Adipocyte (in vitro differentiated cells): ENCODE data around the gene SLC36A3.
"Not testable (repeated sequence)": the region's sequence is repeated elsewhere in the genome, so short reads cannot be mapped to it uniquely, and the experiment has no call there.

Source experiments
- DNase-seq: peaks from one replicate; pipeline ENCODE4 v3.0.0-alpha.2; 2015; ENCODE audit warnings: low read depth
- H3K27me3 ChIP-seq: replicated peaks from 2 replicates; pipeline ENCODE4 v1.7.0; 2013; ENCODE audit warnings: mild to moderate bottlenecking, low read length, moderate library complexity; ENCODE audit not compliant: control insufficient read depth, insufficient read depth
- H3K36me3 ChIP-seq: 2 replicates; pipeline ENCODE4 v1.7.0; 2013; ENCODE audit warnings: low read length, mild to moderate bottlenecking, moderate library complexity; ENCODE audit not compliant: control insufficient read depth, insufficient read depth, severe bottlenecking
- H3K4me1 ChIP-seq: 2 replicates; pipeline ENCODE4 v1.7.0; 2013; ENCODE audit warnings: mild to moderate bottlenecking, low read length, moderate library complexity; ENCODE audit not compliant: control insufficient read depth, insufficient read depth
- H3K4me3 ChIP-seq: 2 replicates; pipeline ENCODE4 v1.7.0; 2013; ENCODE audit warnings: mild to moderate bottlenecking, low read length, moderate library complexity
- H3K9ac ChIP-seq: 2 replicates; pipeline ENCODE4 v1.7.0; 2013; ENCODE audit warnings: mild to moderate bottlenecking, low read length, moderate library complexity
- H3K9me3 ChIP-seq: 2 replicates; pipeline ENCODE4 v1.7.0; 2013; ENCODE audit warnings: mild to moderate bottlenecking, low read length, moderate library complexity; ENCODE audit not compliant: control insufficient read depth

SLC36A3 gene

DNA sequence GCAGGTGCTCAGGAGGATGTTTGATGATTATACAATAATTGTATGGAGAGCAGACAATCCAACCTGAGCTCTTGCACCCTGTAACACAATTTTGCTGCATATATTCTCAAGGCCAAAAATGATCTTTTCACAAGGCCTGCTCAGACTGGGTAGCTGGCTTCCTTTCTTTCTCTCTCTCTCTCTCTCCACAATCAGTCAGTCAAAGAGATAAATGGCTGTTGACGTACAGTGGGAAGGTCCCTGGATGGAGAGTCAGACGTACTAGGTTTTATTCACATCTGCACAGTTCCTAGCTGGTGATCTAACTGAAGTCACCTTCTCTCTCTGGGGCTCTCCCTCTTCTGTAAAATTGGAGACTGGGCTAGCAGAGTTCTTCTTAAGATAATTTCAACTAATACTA is 24.0 kb upstream of the SLC36A3 start:
- peaks cover 4% of the 10 kb centered on the region for H3K4me1 ChIP-seq
- H3K27me3 ChIP-seq: peaks cover 10% of the 10 kb centered on the region
- no peak overlapping the region for H3K9ac ChIP-seq
- H3K36me3 ChIP-seq: no peaks in the 10 kb centered on the region
- H3K4me3 ChIP-seq: no peak overlapping the region
- H3K9me3 ChIP-seq: no peaks in the 10 kb centered on the region
- no peak for DNase-seq

DNA sequence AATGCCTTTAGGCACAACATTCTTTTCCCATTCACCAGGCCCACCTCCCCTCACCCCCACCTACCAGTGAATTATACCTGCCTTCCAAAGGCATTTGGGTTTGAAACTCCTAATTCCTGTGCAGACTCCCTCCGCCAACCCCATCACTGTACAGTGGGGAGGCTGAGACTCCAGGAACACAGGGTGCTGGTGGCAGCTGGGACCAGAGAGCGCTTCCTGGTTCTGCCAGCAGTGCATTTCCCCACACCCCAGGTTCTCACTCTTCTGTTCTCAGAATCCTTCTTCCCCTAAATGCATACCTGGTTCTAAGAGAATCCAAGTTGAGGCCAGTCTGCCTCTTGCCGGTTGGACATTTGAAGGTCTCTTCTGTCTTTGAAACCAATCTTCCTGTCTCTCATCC is 22.7 kb upstream of the SLC36A3 start:
- H3K9me3 ChIP-seq: no peaks in the 10 kb centered on the region
- H3K27me3 ChIP-seq: peaks cover 10% of the 10 kb centered on the region
- DNase-seq: no peak
- no peak overlapping the region for H3K4me3 ChIP-seq
- no peak overlapping the region for H3K9ac ChIP-seq
- no peaks in the 10 kb centered on the region for H3K36me3 ChIP-seq
- no peaks in the 10 kb centered on the region for H3K4me1 ChIP-seq

DNA sequence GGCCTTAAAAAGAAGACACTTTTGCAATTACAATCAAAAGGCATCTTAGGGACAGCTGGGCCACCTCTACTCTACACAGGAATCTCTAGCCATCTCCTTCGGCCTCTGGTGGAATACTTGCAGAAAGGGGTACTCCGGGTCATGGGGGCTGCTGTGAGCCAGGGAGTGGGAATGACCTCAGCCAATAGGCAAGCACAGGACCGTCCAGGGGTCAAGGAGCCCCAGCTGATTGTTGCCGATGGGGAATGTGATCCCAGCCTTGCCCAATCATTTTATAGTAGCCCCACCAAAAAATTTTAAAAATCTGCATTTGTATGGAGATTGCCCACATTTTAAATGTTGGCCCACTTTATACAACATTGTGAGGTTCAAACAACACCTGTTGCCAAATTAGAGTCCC is 16.9 kb upstream of the SLC36A3 start:
- H3K36me3 ChIP-seq: no peaks in the 10 kb centered on the region
- H3K9me3 ChIP-seq: no peaks in the 10 kb centered on the region
- DNase-seq: no peak
- no peak overlapping the region for H3K9ac ChIP-seq
- H3K4me3 ChIP-seq: no peak overlapping the region
- H3K27me3 ChIP-seq: peaks cover 7% of the 10 kb centered on the region
- H3K4me1 ChIP-seq: peaks cover 8% of the 10 kb centered on the region

DNA sequence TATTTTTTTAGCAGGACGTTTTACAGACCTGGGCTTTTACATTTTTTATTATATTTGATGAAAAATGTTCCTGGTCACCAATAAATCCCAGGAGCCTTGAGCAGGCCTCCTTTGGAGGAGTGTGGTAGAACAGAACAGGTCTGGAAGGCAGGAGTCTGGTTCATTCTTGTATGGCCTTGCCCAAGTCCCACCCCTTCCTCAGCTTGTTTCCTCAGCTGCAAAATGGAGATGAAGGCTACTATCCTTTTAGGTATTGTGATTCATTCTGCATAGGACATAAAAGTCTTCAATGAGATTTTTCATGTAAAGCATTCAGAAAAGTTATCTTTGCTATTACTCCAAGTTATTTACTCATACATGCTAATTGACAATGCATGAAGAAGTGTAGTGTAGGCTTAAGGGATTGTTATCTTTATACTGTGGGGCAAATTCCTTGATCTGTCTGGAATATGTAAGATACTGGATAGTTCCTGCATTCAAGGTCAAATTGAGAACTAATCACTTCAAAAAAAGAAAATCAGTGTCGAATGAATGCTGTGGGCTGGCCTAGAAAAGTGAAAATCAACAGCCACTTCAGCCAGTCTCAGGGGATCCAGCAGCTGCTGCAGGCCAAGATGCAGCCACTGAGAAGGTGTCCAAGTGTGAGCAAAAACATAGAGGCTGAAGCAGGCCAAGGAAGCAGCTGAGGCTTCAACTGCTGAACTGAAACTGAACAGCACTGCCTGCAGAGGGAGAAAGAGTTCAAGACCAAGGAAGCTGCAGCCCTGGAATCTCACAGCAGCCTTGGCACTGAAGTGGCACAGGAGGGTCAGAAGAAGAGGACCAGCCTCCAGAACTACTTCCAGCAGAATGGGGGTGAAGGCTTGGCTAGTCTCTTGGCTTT is 15.5 kb upstream of the SLC36A3 start:
- no peaks in the 10 kb centered on the region for H3K36me3 ChIP-seq
- H3K9ac ChIP-seq: no peak overlapping the region
- H3K27me3 ChIP-seq: peaks cover 5% of the 10 kb centered on the region
- H3K4me3 ChIP-seq: no peak overlapping the region
- no peaks in the 10 kb centered on the region for H3K9me3 ChIP-seq
- peaks cover 8% of the 10 kb centered on the region for H3K4me1 ChIP-seq
- peak; percentile 30 for DNase-seq

DNA sequence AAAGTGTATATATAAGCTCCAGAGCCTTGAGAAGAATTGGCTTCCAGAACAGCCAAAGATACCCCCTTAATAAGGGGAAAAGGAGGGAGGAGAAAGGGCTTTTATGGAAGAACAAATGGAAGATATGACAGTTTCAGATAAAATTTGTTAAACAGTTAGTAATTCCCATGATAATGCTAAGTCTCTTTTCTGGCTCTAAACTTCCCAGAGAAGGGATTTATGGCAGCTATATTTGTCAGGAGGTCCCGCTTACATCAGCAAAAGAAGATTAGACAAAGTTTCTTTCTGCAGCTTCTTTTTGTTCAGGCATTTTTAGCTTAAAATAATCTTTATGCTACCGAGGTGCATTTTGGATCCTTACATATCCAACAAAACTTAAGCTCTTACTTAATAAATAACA is 14.3 kb upstream of the SLC36A3 start:
- Histone ChIP-seq H3K9ac (no peak overlapping the region), H3K4me1 (peaks cover 14% of the 10 kb centered on the region), H3K9me3 (no peaks in the 10 kb centered on the region), H3K36me3 (no peaks in the 10 kb centered on the region), H3K4me3 (no peak overlapping the region), H3K27me3 (peaks cover 5% of the 10 kb centered on the region)
- no peak for DNase-seq

DNA sequence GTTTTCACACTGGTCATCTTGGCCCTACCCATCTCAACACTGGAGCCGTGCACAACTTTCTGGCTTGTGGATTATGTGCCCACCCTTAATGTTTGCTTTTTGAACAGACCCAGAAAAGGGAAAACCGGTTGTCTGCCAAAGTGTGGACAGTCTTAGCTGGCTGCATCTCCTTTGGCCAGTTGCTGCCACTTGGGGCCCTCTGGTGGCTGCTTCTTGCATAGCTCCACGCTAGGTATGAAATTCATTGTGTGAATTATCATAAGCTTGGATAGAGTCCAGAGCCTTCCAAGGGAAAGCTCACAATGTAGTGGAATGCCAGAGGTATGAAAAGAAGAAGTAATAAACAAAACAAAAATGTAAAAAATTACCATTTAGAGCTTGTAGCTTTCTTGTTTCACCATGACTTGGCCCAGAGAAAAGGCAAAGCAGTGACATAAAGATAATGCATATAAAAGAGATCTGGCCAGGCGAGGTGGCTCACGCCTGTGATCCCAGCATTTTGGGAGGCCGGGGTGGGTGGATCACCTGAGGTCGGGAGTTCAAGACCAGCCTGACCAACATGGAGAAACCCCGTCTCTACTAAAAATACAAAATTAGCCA is 12.5 kb upstream of the SLC36A3 start:
- DNase-seq: peak; percentile 89
- H3K4me3 ChIP-seq: no peak overlapping the region
- peaks cover 14% of the 10 kb centered on the region for H3K4me1 ChIP-seq
- no peak overlapping the region for H3K9ac ChIP-seq
- H3K27me3 ChIP-seq: peaks cover 5% of the 10 kb centered on the region
- no peaks in the 10 kb centered on the region for H3K9me3 ChIP-seq
- no peaks in the 10 kb centered on the region for H3K36me3 ChIP-seq

DNA sequence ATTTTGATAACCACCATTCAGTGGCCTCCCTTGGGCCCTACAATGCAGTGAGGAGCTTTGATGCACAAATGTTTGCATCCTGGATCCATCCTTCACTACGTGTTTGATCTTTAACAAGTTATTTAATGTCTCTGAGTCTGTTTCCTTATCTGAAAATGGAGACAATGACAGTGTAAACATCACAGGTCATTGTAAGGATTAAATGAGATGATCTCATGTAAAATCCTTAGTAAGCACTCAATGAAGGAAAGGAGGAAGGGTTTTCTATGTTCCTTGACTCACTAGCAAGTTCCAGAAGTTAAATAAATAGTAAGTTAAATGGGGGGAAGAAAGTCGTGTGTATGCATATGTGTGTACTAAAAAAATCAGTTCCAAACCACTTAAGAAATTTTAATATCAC is 9.8 kb upstream of the SLC36A3 start:
- Histone ChIP-seq H3K27me3 (peaks cover 5% of the 10 kb centered on the region), H3K36me3 (no peaks in the 10 kb centered on the region), H3K9me3 (no peaks in the 10 kb centered on the region), H3K4me3 (no peak overlapping the region), H3K9ac (no peak overlapping the region), H3K4me1 (peaks cover 10% of the 10 kb centered on the region)
- no peak for DNase-seq

DNA sequence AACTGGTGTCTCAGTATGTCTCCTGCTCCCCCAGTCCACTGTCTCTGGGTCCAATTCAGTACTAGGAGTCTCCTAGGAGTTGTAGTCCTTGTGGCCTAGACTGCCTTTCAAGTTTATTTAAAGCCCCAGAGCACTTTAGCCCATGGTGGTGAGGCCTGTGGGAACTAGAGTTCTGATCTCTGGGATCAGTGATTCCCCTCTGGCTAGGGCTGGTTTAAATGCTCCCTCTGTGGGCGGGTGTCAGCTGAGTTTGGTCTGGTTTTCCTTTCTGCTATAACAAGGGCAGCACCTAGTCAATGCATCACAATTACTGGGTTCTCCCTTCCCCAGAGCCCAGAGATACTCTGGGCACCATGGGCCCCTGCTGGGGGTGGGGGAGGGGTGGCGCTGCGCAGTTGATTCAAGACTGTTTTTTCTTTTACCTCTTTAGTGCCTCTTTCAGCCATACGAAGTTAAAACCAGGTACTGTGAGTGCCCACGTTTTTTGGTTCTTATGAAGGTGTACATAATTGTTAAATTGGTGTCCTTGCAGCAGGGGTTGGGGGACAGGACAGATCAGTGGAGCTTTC is 9.3 kb upstream of the SLC36A3 start:
- peaks cover 10% of the 10 kb centered on the region for H3K4me1 ChIP-seq
- no peak overlapping the region for H3K9ac ChIP-seq
- H3K27me3 ChIP-seq: peaks cover 7% of the 10 kb centered on the region
- no peak for DNase-seq
- no peak overlapping the region for H3K4me3 ChIP-seq
- H3K9me3 ChIP-seq: no peaks in the 10 kb centered on the region
- no peaks in the 10 kb centered on the region for H3K36me3 ChIP-seq

DNA sequence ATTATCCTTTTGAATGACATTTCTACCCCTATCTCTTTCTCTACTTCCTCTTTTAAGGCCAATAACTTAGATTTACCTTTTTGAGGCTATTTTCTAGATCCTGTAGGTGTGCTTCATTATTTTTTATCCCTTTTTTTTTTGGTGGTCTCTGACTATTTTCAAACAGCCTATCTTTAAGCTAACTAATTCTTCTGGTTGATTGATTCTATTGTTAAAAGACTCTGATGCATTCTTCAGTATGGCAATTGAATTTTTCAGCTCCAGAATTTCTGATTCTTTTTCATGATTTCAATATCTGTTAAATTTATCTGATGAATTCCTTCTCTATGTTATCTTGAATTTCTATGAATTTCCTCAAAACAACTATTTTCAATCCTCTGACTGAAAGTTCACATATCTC is 7.4 kb upstream of the SLC36A3 start:
- peaks cover 8% of the 10 kb centered on the region for H3K27me3 ChIP-seq
- no peak for DNase-seq
- H3K4me1 ChIP-seq: peaks cover 10% of the 10 kb centered on the region
- no peak overlapping the region for H3K4me3 ChIP-seq
- H3K9ac ChIP-seq: no peak overlapping the region
- no peaks in the 10 kb centered on the region for H3K9me3 ChIP-seq
- H3K36me3 ChIP-seq: no peaks in the 10 kb centered on the region

DNA sequence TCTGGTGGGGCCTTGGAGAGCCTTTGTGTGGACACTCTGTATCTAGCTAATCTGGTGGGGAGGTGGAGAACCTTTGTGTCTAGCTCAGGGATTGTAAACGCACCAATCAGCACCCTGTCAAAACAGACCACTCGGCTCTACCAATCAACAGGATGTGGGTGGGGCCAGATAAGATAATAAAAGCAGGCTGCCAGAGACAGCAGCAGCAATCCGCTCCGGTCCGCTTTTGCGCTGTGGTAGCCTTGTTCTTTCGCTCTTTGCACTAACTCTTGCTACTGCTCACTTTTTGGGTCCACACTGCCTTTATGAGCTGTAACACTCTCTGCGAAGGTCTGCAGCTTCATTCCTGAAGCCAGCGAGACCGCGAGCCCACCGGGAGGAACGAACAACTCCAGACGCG is 6.3 kb upstream of the SLC36A3 start:
- not testable (repeated sequence) for DNase-seq, H3K9ac ChIP-seq, H3K4me3 ChIP-seq, H3K36me3 ChIP-seq, H3K4me1 ChIP-seq, H3K27me3 ChIP-seq, H3K9me3 ChIP-seq

DNA sequence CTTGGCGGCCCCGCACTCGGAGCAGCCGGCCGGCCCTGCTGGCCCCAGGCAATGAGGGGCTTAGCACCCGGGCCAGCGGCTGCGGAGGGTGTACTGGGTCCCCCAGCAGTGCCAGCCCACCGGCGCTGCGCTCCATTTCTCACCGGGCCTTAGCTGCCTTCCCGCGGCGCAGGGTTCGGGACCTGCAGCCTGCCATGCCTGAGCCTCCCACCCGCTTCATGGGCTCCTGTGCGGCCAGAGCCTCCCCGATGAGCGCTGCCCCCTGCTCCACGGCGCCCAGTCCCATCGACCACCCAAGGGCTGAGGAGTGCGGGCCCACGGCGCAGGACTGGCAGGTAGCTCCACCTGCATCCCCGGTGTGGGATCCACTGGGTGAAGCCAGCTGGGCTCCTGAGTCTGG is 5.7 kb upstream of the SLC36A3 start:
- not testable (repeated sequence) for H3K9me3 ChIP-seq, DNase-seq, H3K4me3 ChIP-seq, H3K9ac ChIP-seq, H3K4me1 ChIP-seq, H3K27me3 ChIP-seq, H3K36me3 ChIP-seq
